ENCODE results near the gene CSPG5.

Gene CSPG5

GRCh38 chr3:47578691-47579632 is at the start of gene CSPG5:
CSPG5 (minus strand) TSS chr3:47578865; CDS start chr3:47578693, 172 bp downstream.
- no peaks in the 10 kb centered on the region for H3K9me3 Mint-ChIP-seq
- H3K4me3 Mint-ChIP-seq: peak within 1 kb of the TSS; percentile 60 to 67 (median 63)
- TF ChIP-seq CTCF (IDR thresholded peaks at IDR 0.05; ENCODE audit: unreplicated experiment in 3 of 3): no peak
- peaks cover 6% of the 10 kb centered on the region for H3K36me3 Mint-ChIP-seq (ENCODE audit: low read depth)
- peaks cover 1% of the 10 kb centered on the region for H3K4me1 Mint-ChIP-seq
- no peak within 1 kb of the TSS for H3K27ac Mint-ChIP-seq
- H3K27me3 Mint-ChIP-seq (ENCODE audit: low read depth): peaks cover 53% of the 10 kb centered on the region

- no peak overlapping the region for H3K4me3 Mint-ChIP-seq
- H3K36me3 Mint-ChIP-seq (ENCODE audit: low read depth): peaks cover 86% of the 10 kb centered on the region
- TF ChIP-seq CTCF (IDR thresholded peaks at IDR 0.05; ENCODE audit: unreplicated experiment in 3 of 3): no peak
- H3K4me1 Mint-ChIP-seq: no peaks in the 10 kb centered on the region
- H3K9me3 Mint-ChIP-seq: no peaks in the 10 kb centered on the region
- H3K27ac Mint-ChIP-seq: no peak overlapping the region
- H3K27me3 Mint-ChIP-seq (ENCODE audit: low read depth): no peaks in the 10 kb centered on the region
Measured at GRCh38 chr3:47628426-47628825, 49.8 kb upstream of the CSPG5 start.

- no peak for TF ChIP-seq CTCF (IDR thresholded peaks at IDR 0.05; ENCODE audit: unreplicated experiment in 3 of 3)
- peaks cover 82% of the 10 kb centered on the region for H3K36me3 Mint-ChIP-seq (ENCODE audit: low read depth)
- H3K27ac Mint-ChIP-seq: peak overlapping the region in 2 of 3 experiments; percentile 19 to 81
- no peaks in the 10 kb centered on the region for H3K4me1 Mint-ChIP-seq
- H3K27me3 Mint-ChIP-seq (ENCODE audit: low read depth): no peaks in the 10 kb centered on the region
- no peaks in the 10 kb centered on the region for H3K9me3 Mint-ChIP-seq
- no peak overlapping the region for H3K4me3 Mint-ChIP-seq
Measured at GRCh38 chr3:47622671-47623461, 44.2 kb upstream of the CSPG5 start.

GRCh38 chr3:47617086-47618010 is 38.7 kb upstream of the CSPG5 start:
- H3K36me3 Mint-ChIP-seq (ENCODE audit: low read depth): peaks cover 58% of the 10 kb centered on the region
- H3K27me3 Mint-ChIP-seq (ENCODE audit: low read depth): no peaks in the 10 kb centered on the region
- no peak overlapping the region for H3K27ac Mint-ChIP-seq
- no peak for TF ChIP-seq CTCF (IDR thresholded peaks at IDR 0.05; ENCODE audit: unreplicated experiment in 3 of 3)
- peaks cover under 1% of the 10 kb centered on the region for H3K4me1 Mint-ChIP-seq
- H3K4me3 Mint-ChIP-seq: no peak overlapping the region
- no peaks in the 10 kb centered on the region for H3K9me3 Mint-ChIP-seq

GRCh38 chr3:47614788-47615187 is 36.1 kb upstream of the CSPG5 start:
- Mint-ChIP-seq H3K4me1 (peaks cover 17% of the 10 kb centered on the region), H3K27ac (no peak overlapping the region), H3K27me3 (ENCODE audit: low read depth) (no peaks in the 10 kb centered on the region), H3K4me3 (no peak overlapping the region), H3K9me3 (no peaks in the 10 kb centered on the region), H3K36me3 (ENCODE audit: low read depth) (peaks cover 64% of the 10 kb centered on the region)
- no peak for TF ChIP-seq CTCF (IDR thresholded peaks at IDR 0.05; ENCODE audit: unreplicated experiment in 3 of 3)

All from nephron (organoid).